Colonic mucosa (tissue), 4 donors: ENCODE data around the gene KIF26A. TPM values are rescaled to one million over a fixed set of nuclear protein-coding genes. Genes with fewer than 3 reads are reported as not detected.
A peak's percentile ranks its signal among the peaks of the same experiment; 100 is the strongest.
"Not testable (repeated sequence)": the region's sequence is repeated elsewhere in the genome, so short reads cannot be mapped to it uniquely, and the experiment has no call there.

ENCODE experiments used
- DNase-seq: peaks from one replicate; pipeline ENCODE4 v3.0.0-alpha.2; 2020
- H3K27ac ChIP-seq: fragments of 200-600 bp; one replicate; pipeline ENCODE4 v1.8.0; 2021
- H3K27me3 ChIP-seq: fragments of 200-600 bp; one replicate; pipeline ENCODE4 v1.8.0; 2021
- H3K36me3 ChIP-seq: fragments of 200-600 bp; one replicate; pipeline ENCODE4 v1.8.0; 2021
- H3K4me1 ChIP-seq: fragments of 200-600 bp; one replicate; pipeline ENCODE4 v1.8.0; 2021; ENCODE audit warnings: mild to moderate bottlenecking
- H3K4me3 ChIP-seq: fragments of 200-600 bp; one replicate; pipeline ENCODE4 v1.8.0; 2021
- H3K9ac ChIP-seq, 2 donors: one replicate each; pipeline ENCODE4 v1.7.0; 2013; ENCODE audit warnings: control low read depth in 2 of 2, low read depth in 2 of 2, low read length in 2 of 2
- H3K9me3 ChIP-seq: fragments of 200-600 bp; one replicate; pipeline ENCODE4 v1.8.0; 2021
- CTCF ChIP-seq: fragments of 200-600 bp; IDR thresholded peaks from one replicate; pipeline ENCODE4 v1.8.0; 2022; ENCODE audit warnings: antibody characterized with exemption, mild to moderate bottlenecking
- intact Hi-C: fragments of 100-400 bp; cut with DNase I; formaldehyde crosslinking; loops from one replicate; pipeline ENCODE4 v1.14.1; 2022
- total RNA-seq, 2 donors: library from RNA; stranded (reverse); fragmentation: NEBNext Ultra II Directional in 1 of 2; extraction: Animal tissue kit (Norgen Biotek cat#: 25700) in 1 of 2; gene quantifications; one replicate each; pipeline ENCODE4 v1.2.1, GENCODE V29; 2021
- donor health status: healthy.
- donor health status: DM: no; HTN: no; CAD: no.
- donor health status: DM: no; HTN: no; CAD: no.

Gene KIF26A
- total RNA-seq, 2 donors from 2014 or later, result 6.6 to 20.0 TPM

GRCh38 chr14:104204660-104205149 lies 66.3 kb downstream of the KIF26A start:
- no peak for DNase-seq
- TF ChIP-seq CTCF, result no peak
- Histone ChIP-seq H3K9ac (no peak overlapping the region), H3K36me3 (no peaks in the 10 kb centered on the region), H3K9me3 (no peaks in the 10 kb centered on the region), H3K4me3 (no peak overlapping the region), H3K27me3 (no peaks in the 10 kb centered on the region), H3K4me1 (no peaks in the 10 kb centered on the region), H3K27ac (no peak overlapping the region)
- intact Hi-C loops, result no loop called here

- no peak for TF ChIP-seq CTCF
- no peak overlapping the region for H3K9ac ChIP-seq
- no peaks in the 10 kb centered on the region for H3K9me3 ChIP-seq
- no peaks in the 10 kb centered on the region for H3K36me3 ChIP-seq
- H3K27ac ChIP-seq, result no peak overlapping the region
- H3K4me3 ChIP-seq, result no peak overlapping the region
- no peak for DNase-seq
- H3K27me3 ChIP-seq, result no peaks in the 10 kb centered on the region
- intact Hi-C loops, result no loop called here
- H3K4me1 ChIP-seq, result no peaks in the 10 kb centered on the region
Measured at GRCh38 chr14:104205781-104206180, 67.4 kb downstream of the KIF26A start.

GRCh38 chr14:104206281-104206904 lies 68.0 kb downstream of the KIF26A start:
- Histone ChIP-seq H3K36me3 (no peaks in the 10 kb centered on the region), H3K27me3 (no peaks in the 10 kb centered on the region), H3K27ac (no peak overlapping the region), H3K4me3 (no peak overlapping the region), H3K9me3 (no peaks in the 10 kb centered on the region), H3K9ac (no peak overlapping the region), H3K4me1 (no peaks in the 10 kb centered on the region)
- TF ChIP-seq CTCF, result no peak
- intact Hi-C loops, result no loop called here
- DNase-seq, result peak; percentile 79

- Histone ChIP-seq H3K9me3 (no peaks in the 10 kb centered on the region), H3K4me3 (no peak overlapping the region), H3K9ac (no peak overlapping the region), H3K4me1 (no peaks in the 10 kb centered on the region), H3K27me3 (no peaks in the 10 kb centered on the region), H3K36me3 (no peaks in the 10 kb centered on the region), H3K27ac (no peak overlapping the region)
- no peak for DNase-seq
- no peak for TF ChIP-seq CTCF
- intact Hi-C loops, result no loop called here
Measured at GRCh38 chr14:104207142-104208014, 69.0 kb downstream of the KIF26A start.

GRCh38 chr14:104208015-104208295 lies 69.6 kb downstream of the KIF26A start:
- H3K27ac ChIP-seq, H3K36me3 ChIP-seq, H3K9ac ChIP-seq, DNase-seq, H3K27me3 ChIP-seq, intact Hi-C loops, H3K4me3 ChIP-seq, H3K4me1 ChIP-seq, H3K9me3 ChIP-seq: not testable (repeated sequence)

GRCh38 chr14:104208331-104208730 lies 69.9 kb downstream of the KIF26A start:
- DNase-seq, H3K4me3 ChIP-seq, H3K27ac ChIP-seq, H3K9ac ChIP-seq, H3K36me3 ChIP-seq, H3K4me1 ChIP-seq, intact Hi-C loops, H3K27me3 ChIP-seq, H3K9me3 ChIP-seq: not testable (repeated sequence)

GRCh38 chr14:104209071-104209470 lies 70.7 kb downstream of the KIF26A start:
- H3K36me3 ChIP-seq, result not testable (repeated sequence)

More at GRCh38 chr14:104209071-104209470, 70.7 kb downstream of the KIF26A start:
- H3K9me3 ChIP-seq, H3K9ac ChIP-seq, intact Hi-C loops, DNase-seq, H3K27me3 ChIP-seq, H3K4me3 ChIP-seq, H3K4me1 ChIP-seq, H3K27ac ChIP-seq: not testable (repeated sequence)
